Glutamatergic neuron (in vitro differentiated cells): ENCODE measurements around the gene SYT6. TPM values are rescaled to one million over a fixed set of nuclear protein-coding genes. Genes with fewer than 3 reads are reported as not detected.

Experiments used
- DNase-seq: peaks from one replicate; pipeline ENCODE4 v3.0.0; 2022
- H3K27ac Mint-ChIP-seq: one replicate; pipeline ENCODE4 v1.8.0; 2020; ENCODE audit warnings: mild to moderate bottlenecking, mixed read lengths, inconsistent platforms; ENCODE audit not compliant: unreplicated experiment
- H3K27me3 Mint-ChIP-seq: one replicate; pipeline ENCODE4 v1.8.0; 2020; ENCODE audit warnings: mild to moderate bottlenecking, moderate library complexity, mixed read lengths, inconsistent platforms; ENCODE audit not compliant: unreplicated experiment
- H3K36me3 Mint-ChIP-seq: one replicate; pipeline ENCODE4 v1.8.0; 2020; ENCODE audit warnings: mild to moderate bottlenecking, mixed read lengths, inconsistent platforms; ENCODE audit not compliant: unreplicated experiment
- H3K4me1 Mint-ChIP-seq: one replicate; pipeline ENCODE4 v1.8.0; 2020; ENCODE audit warnings: mild to moderate bottlenecking, low read depth, mixed read lengths, inconsistent platforms; ENCODE audit not compliant: unreplicated experiment
- H3K4me3 Mint-ChIP-seq: one replicate; pipeline ENCODE4 v1.8.0; 2020; ENCODE audit warnings: mild to moderate bottlenecking, mixed read lengths, inconsistent platforms; ENCODE audit not compliant: unreplicated experiment
- H3K9me3 Mint-ChIP-seq: one replicate; pipeline ENCODE4 v1.8.0; 2020; ENCODE audit warnings: mild to moderate bottlenecking, moderate library complexity, mixed read lengths, inconsistent platforms; ENCODE audit not compliant: unreplicated experiment
- total RNA-seq: library from RNA; stranded (reverse); fragmentation: NEBNext Ultra II Directional; extraction: Animal tissue kit (Norgen Biotek cat#: 25700); gene quantifications from one replicate; pipeline ENCODE4 v1.2.1, GENCODE V29; 2021; ENCODE audit not compliant: unreplicated experiment
- TF ChIP-seq, protein P1 (sequence below): fragments of 200-600 bp; sonication (generic); IDR thresholded peaks from one replicate; pipeline ENCODE4 v1.5.0; 2021; ENCODE audit not compliant: partially characterized antibody, unreplicated experiment

Gene SYT6
- total RNA-seq, 1 donor from 2014 or later, result 11.1 TPM

DNA sequence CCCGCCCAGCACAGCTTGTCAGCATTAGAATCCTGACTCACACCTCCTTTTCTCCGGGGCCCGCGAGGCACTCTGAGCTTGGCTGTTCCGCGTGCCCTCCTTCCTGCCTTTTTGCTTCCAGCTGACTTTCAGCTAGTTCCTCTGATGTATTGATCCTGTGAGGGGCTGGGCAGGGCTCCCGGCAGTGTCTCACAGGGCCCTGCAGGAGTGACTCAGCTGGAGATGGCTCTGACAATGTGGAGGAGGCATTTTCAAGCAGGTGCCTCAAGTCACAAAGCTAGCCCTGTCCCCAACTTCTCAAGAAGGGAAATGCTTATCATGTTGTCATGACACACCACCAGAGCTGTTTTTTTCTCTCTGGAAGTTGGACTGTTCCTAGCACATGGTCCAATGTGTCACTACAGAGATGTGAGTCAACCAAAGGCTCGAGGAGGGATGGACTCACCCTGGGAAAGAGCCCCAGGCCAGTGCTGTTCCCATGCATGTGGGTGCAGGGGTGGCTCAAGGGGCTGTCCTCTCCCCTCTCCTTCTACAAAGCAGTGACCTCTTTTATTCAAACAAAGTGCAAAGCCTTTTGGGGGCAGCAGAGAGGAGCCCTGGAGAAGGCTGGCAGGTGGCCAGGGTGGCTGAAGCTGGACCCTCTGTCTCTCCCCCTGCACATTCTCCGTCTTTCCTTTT, 30.6 kb downstream of the SYT6 start:
- peak; percentile 38 for DNase-seq
- no peak overlapping the region for H3K4me3 Mint-ChIP-seq
- no peaks in the 10 kb centered on the region for H3K36me3 Mint-ChIP-seq
- H3K27ac Mint-ChIP-seq, result peak overlapping the region; percentile 19
- peaks cover 8% of the 10 kb centered on the region for H3K9me3 Mint-ChIP-seq
- peaks cover 29% of the 10 kb centered on the region for H3K4me1 Mint-ChIP-seq
- peaks cover 12% of the 10 kb centered on the region for H3K27me3 Mint-ChIP-seq
- TF ChIP-seq, protein P1, sequence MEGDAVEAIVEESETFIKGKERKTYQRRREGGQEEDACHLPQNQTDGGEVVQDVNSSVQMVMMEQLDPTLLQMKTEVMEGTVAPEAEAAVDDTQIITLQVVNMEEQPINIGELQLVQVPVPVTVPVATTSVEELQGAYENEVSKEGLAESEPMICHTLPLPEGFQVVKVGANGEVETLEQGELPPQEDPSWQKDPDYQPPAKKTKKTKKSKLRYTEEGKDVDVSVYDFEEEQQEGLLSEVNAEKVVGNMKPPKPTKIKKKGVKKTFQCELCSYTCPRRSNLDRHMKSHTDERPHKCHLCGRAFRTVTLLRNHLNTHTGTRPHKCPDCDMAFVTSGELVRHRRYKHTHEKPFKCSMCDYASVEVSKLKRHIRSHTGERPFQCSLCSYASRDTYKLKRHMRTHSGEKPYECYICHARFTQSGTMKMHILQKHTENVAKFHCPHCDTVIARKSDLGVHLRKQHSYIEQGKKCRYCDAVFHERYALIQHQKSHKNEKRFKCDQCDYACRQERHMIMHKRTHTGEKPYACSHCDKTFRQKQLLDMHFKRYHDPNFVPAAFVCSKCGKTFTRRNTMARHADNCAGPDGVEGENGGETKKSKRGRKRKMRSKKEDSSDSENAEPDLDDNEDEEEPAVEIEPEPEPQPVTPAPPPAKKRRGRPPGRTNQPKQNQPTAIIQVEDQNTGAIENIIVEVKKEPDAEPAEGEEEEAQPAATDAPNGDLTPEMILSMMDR, result no peak

DNA sequence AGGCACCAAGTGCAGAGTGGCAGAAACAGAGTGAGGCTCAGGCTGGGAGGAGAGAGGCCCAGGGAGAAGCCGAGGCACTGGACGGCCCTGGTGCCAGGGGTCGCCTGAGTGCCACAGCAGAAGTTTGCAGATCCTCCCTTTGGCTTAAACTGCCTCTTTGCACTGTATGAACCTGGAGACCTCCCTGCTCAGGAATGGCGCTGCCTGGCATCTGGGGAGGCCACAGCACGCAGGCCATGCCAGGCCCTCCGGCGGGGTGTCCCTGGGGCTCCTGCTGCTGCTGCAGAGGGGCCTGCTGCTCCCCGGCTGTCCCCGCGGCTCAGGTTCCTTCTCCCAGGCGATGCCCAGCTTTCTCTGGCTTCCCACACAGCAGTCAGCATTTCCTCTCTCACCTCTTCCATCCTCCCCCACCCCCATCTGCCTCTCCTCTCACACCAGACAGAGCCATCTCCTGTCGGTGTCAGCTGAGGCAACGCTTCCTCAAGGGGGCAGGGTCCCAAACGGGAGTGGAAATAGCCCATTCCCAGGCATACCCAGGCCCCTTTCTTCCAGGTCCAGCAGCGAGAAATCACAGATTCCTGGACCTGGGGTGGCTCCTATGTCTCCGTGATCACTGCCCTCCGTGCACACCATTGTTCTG, 35.2 kb downstream of the SYT6 start:
- TF ChIP-seq, protein P1, result no peak
- Mint-ChIP-seq H3K36me3 (no peaks in the 10 kb centered on the region), H3K4me1 (peaks cover 17% of the 10 kb centered on the region), H3K27ac (no peak overlapping the region), H3K27me3 (peaks cover 15% of the 10 kb centered on the region), H3K4me3 (no peak overlapping the region), H3K9me3 (peaks cover 8% of the 10 kb centered on the region)
- DNase-seq, result peak; percentile 38

DNA sequence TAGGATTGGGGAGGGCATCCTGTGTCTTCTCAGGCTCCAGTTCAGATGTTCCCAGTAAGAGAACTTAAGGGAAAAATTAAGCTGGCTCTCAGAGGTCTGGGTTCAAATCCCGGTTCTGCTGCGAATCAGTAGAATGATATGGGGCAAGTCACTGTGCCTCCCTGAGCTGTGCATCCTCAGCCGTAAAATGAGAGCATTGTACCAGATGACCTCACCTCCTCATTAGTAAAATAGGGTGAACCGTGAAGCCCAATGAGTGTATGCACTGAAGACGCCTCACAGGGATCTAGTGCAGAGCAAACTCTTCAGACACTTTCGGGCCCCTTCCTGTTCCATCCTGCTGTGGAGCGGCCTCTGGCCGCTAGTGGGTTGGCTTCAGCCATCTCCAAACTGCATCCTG, 36.0 kb downstream of the SYT6 start:
- Mint-ChIP-seq H3K27me3 (peaks cover 16% of the 10 kb centered on the region), H3K36me3 (no peaks in the 10 kb centered on the region), H3K27ac (no peak overlapping the region), H3K4me3 (no peak overlapping the region), H3K4me1 (peaks cover 12% of the 10 kb centered on the region), H3K9me3 (peaks cover 4% of the 10 kb centered on the region)
- TF ChIP-seq, protein P1, result no peak
- no peak for DNase-seq

DNA sequence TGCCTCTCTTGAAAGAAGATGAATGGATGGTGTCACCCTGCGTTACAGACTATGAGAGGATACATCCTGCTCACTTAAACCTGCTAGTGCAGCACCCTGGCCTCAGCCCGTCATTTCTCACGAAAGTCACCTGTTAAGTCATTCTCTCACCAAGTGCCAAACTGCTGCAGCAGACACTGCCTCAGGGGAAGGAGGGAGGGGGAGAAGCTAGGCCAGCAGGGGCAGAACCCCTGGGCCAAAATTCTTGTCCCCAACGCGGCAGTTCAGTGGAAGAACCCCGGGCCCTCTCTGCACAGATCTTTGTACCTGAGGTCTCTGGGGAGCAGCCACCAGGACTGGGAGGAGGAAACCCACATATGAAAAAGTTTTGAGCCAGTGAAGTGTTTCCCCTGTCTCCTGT, 37.6 kb downstream of the SYT6 start:
- Mint-ChIP-seq H3K27me3 (peaks cover 12% of the 10 kb centered on the region), H3K9me3 (no peaks in the 10 kb centered on the region), H3K4me1 (peaks cover 10% of the 10 kb centered on the region), H3K36me3 (no peaks in the 10 kb centered on the region), H3K4me3 (no peak overlapping the region), H3K27ac (no peak overlapping the region)
- TF ChIP-seq, protein P1, result no peak
- no peak for DNase-seq
